Measurements from ENCODE around the gene AKT1.

- no peak for TF ChIP-seq CTCF (IDR thresholded peaks at IDR 0.05; ENCODE audit: low read depth, low read length, missing input control)
- TF ChIP-seq TAF1 (conservative IDR thresholded peaks at IDR 0.05) = no peak
These were observed 28.9 kb upstream of the AKT1 start for GRCh38 chr14:104824353-104824997.

All from liver (tissue), 3 donors.